B cell (primary cell): ENCODE measurements around the gene CES3. TPM values are rescaled to one million over a fixed set of nuclear protein-coding genes. Genes with fewer than 3 reads are reported as not detected.
"Not testable (repeated sequence)": the region's sequence is repeated elsewhere in the genome, so short reads cannot be mapped to it uniquely, and the experiment has no call there.

Source experiments
- ATAC-seq: fragments of 200-7000 bp; cut with Tn5 transposase; one replicate; pipeline ENCODE4 v1.10.0; 2021; ENCODE audit warnings: low read depth, mild to moderate bottlenecking, moderate number of reproducible peaks, moderate library complexity
- CTCF ChIA-PET: fragments of 350-600 bp; sonication (Branson Sonifier 250); formaldehyde crosslinking; loops from one replicate; lab custom pipeline; 2021; ENCODE audit warnings: antibody characterized with exemption, inconsistent platforms; lab: Charles Lee
- POLR2A ChIA-PET: fragments of 350-600 bp; sonication (Branson Sonifier 250); formaldehyde crosslinking; loops from one replicate; lab custom pipeline; 2021; ENCODE audit warnings: antibody characterized with exemption; lab: Charles Lee
- DNase-seq: peaks from one replicate; pipeline ENCODE4 v3.0.0; 2013
- H2AFZ ChIP-seq: 2 replicates; pipeline ENCODE4 v1.6.1; 2012; ENCODE audit warnings: mild to moderate bottlenecking, low read depth, low read length; ENCODE audit not compliant: insufficient read depth, poor library complexity, severe bottlenecking
- H3K27ac ChIP-seq, 2 donors: 1 replicate in 1 of 2; 2 replicates in 1 of 2; pipeline ENCODE4 v1.5.1; 2012 to 2013; ENCODE audit warnings: low read length in 2 of 2, mild to moderate bottlenecking in 2 of 2, moderate library complexity in 1 of 2
- H3K27me3 ChIP-seq, 4 experiments: fragments of 200-600 bp in 1 of 4; sonication (generic) in 1 of 4; replicated peaks in 1 of 4; 1 replicate in 2 of 4; 2 replicates in 2 of 4; pipeline versions ENCODE4 v1.6.1 to v1.7.0; 2013 to 2016; ENCODE audit warnings: low read length in 3 of 4, mild to moderate bottlenecking in 2 of 4, mixed read lengths in 1 of 4, moderate library complexity in 1 of 4; ENCODE audit not compliant: insufficient read depth in 4 of 4, control insufficient read depth in 3 of 4; ENCODE audit errors: control extremely low read depth in 1 of 4
- H3K36me3 ChIP-seq, 2 experiments: replicated peaks in 1 of 2; 1 replicate in 1 of 2; 2 replicates in 1 of 2; pipeline versions ENCODE4 v1.6.1 to v1.7.1; 2013; ENCODE audit warnings: low read length in 1 of 2; ENCODE audit not compliant: insufficient read depth in 2 of 2, control insufficient read depth in 1 of 2; ENCODE audit errors: control extremely low read depth in 1 of 2, extremely low read depth in 1 of 2
- H3K4me1 ChIP-seq, 2 donors: fragments of 200-600 bp in 1 of 2; sonication (generic) in 1 of 2; 1 replicate in 1 of 2; 2 replicates in 1 of 2; pipeline versions ENCODE4 v1.5.1 to v1.6.1; 2013 to 2017; ENCODE audit warnings: low read length in 2 of 2; ENCODE audit not compliant: control insufficient read depth in 2 of 2, insufficient read depth in 2 of 2
- H3K4me2 ChIP-seq: replicated peaks from 2 replicates; pipeline ENCODE3; 2012; ENCODE audit warnings: mild to moderate bottlenecking, low read depth, low read length; ENCODE audit not compliant: poor library complexity, severe bottlenecking
- H3K4me3 ChIP-seq, 5 experiments: fragments of 200-600 bp in 1 of 5; sonication (generic) in 1 of 5; 1 replicate in 3 of 5; 2 replicates in 2 of 5; pipeline versions ENCODE4 v1.5.1 to v1.7.0; 2011 to 2016; ENCODE audit warnings: low read length in 4 of 5, mild to moderate bottlenecking in 4 of 5, low read depth in 2 of 5, control low read depth in 1 of 5, moderate library complexity in 1 of 5; ENCODE audit not compliant: insufficient read depth in 1 of 5; ENCODE audit errors: control extremely low read depth in 1 of 5, extremely low read depth in 1 of 5
- H3K79me2 ChIP-seq: fragments of 200-600 bp; sonication (generic); one replicate; pipeline ENCODE4 v1.6.0; 2016; ENCODE audit warnings: low read length; ENCODE audit not compliant: control insufficient read depth, insufficient read depth
- H3K9ac ChIP-seq: fragments of 200-600 bp; sonication (generic); 2 replicates; pipeline ENCODE4 v1.6.1; 2017; ENCODE audit warnings: mild to moderate bottlenecking, low read length, moderate library complexity
- H3K9me3 ChIP-seq, 3 donors: one replicate each; pipeline versions ENCODE4 v1.6.1 to v1.7.1; 2013; ENCODE audit warnings: low read length in 2 of 3; ENCODE audit not compliant: control insufficient read depth in 2 of 3, insufficient read depth in 1 of 3; ENCODE audit errors: control extremely low read depth in 1 of 3
- H4K20me1 ChIP-seq: 2 replicates; pipeline ENCODE4 v1.6.0; 2012; ENCODE audit warnings: mild to moderate bottlenecking, low read length; ENCODE audit not compliant: insufficient read depth, control insufficient read depth, poor library complexity, severe bottlenecking
- H3K27ac Mint-ChIP-seq: one replicate; pipeline ENCODE4 v1.8.0; 2021; ENCODE audit warnings: mixed read lengths
- H3K27me3 Mint-ChIP-seq: one replicate; pipeline ENCODE4 v1.8.0; 2021; ENCODE audit warnings: mixed read lengths
- H3K4me1 Mint-ChIP-seq: one replicate; pipeline ENCODE4 v1.8.0; 2021; ENCODE audit warnings: mixed read lengths
- H3K4me3 Mint-ChIP-seq: one replicate; pipeline ENCODE4 v1.8.0; 2021; ENCODE audit warnings: mixed read lengths
- H3K9me3 Mint-ChIP-seq: one replicate; pipeline ENCODE4 v1.8.0; 2022; ENCODE audit warnings: mixed read lengths; ENCODE audit not compliant: insufficient read depth
- WGBS: methylation state at CpG from one replicate; pipeline ENCODE4 v1.1.5; 2013; ENCODE audit warnings: missing lambda C conversion rate; ENCODE audit not compliant: insufficient coverage; 5-methylcytosine and 5-hydroxymethylcytosine counted together
- intact Hi-C: fragments of 100-400 bp; cut with micrococcal nuclease; formaldehyde crosslinking; loops from one replicate; pipeline ENCODE4 v1.10.0; 2022
- polyA plus RNA-seq: library from polyadenylated mRNA; depleted of rRNA; stranded (reverse); fragments of >200 nt; gene quantifications from 2 replicates; pipeline ENCODE4 v1.2.3, GENCODE V29; 2012
- total RNA-seq, 2 donors: library from RNA; stranded (reverse); fragments of 120-200 nt in 1 of 2; gene quantifications; 1 replicate in 1 of 2; 2 replicates in 1 of 2; pipeline versions ENCODE4 v1.2.3 to v1.2.4, GENCODE V29; 2013 to 2022

Gene CES3
- total and polyA plus RNA-seq, 2 donors (not counting 1 experiment from before 2014, with no cell fraction given), result 0.25 to 0.42 TPM

DNA sequence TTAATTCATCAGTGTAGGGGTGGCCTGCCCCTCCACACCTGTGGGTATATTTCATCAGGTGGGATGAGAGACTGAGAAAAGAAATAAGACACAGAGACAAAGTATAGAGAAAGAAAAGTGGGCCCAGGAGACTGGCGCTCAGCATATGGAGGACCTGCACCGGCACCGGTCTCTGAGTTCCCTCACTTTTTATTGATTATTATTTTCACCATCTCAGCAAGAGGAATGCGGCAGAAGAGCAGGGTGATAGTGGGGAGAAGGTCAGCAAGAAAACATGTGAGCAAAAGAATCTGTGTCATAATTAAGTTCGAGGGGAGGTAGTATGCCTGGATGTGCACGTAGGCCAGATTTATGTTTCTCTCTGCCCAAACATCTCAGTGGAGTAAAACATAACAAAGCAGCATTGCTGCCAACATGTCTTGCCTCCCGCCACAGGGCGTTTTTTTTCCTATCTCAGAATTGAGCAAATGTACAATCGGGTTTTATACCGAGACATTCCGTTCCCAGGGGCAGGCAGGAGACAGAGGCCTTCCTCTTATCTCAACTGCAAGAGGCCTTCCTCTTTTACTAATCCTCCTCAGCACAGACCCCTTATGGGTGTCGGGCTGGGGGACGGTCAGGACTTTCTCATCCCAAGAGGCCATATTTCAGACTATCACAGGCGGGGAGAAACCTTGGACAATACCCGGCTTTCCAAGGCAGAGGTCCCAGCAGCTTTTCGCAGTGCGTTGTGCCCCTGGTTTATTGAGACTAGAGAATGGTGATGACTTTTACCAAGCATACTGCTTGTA, 5.5 kb upstream of the CES3 start:
- intact Hi-C loops, result loop anchor here (2.0 kb wide), 1 partner anchor 199 kb away; no protein-coding TSS in a partner anchor
- H3K27ac Mint-ChIP-seq, H3K27me3 ChIP-seq, H2AFZ ChIP-seq, POLR2A ChIA-PET, H3K4me3 Mint-ChIP-seq, H3K9ac ChIP-seq, H3K9me3 Mint-ChIP-seq, ATAC-seq, H3K9me3 ChIP-seq, H3K79me2 ChIP-seq, H3K4me2 ChIP-seq, H3K4me1 ChIP-seq, DNase-seq, H3K4me1 Mint-ChIP-seq, H3K4me3 ChIP-seq, H3K36me3 ChIP-seq, H4K20me1 ChIP-seq, H3K27ac ChIP-seq: not testable (repeated sequence)
- H3K27me3 Mint-ChIP-seq, result peaks cover 41% of the 10 kb centered on the region
- CTCF ChIA-PET, result interaction anchor here (0.7 to 1.1 kb wide), 3 partner anchors 8 to 519 kb away, joined by 3 to 4 read pairs (median 3); no protein-coding TSS in a partner anchor
- WGBS, result 83% methylated on average over 8 of the region's 17 CpGs

DNA sequence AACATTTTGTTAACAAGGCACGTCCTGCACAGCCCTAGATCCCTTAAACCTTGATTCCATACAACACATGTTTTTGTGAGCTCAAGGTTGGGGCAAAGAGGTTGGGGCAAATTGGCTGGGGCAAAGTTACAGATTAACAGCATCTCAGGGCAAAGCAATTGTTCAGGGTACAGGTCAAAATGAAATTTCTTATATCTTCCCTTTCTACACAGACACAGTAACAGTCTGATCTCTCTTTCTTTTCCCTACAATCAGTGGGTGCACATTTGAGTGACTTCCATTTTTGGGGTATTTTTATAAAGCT, 5.0 kb upstream of the CES3 start:
- H4K20me1 ChIP-seq, H3K27ac Mint-ChIP-seq, H3K4me2 ChIP-seq, DNase-seq, H3K9me3 Mint-ChIP-seq, H3K4me3 ChIP-seq, H3K4me3 Mint-ChIP-seq, intact Hi-C loops, H3K27me3 ChIP-seq, H3K27ac ChIP-seq, H3K4me1 Mint-ChIP-seq, H3K9me3 ChIP-seq, H3K79me2 ChIP-seq, H2AFZ ChIP-seq, POLR2A ChIA-PET, H3K9ac ChIP-seq, H3K36me3 ChIP-seq, H3K4me1 ChIP-seq, ATAC-seq: not testable (repeated sequence)
- H3K27me3 Mint-ChIP-seq, result peaks cover 41% of the 10 kb centered on the region
- CTCF ChIA-PET, result interaction anchor here (0.7 to 1.5 kb wide), 6 partner anchors 8 to 519 kb away, joined by 3 to 4 read pairs (median 4); partner anchors contain the start of gene CIAO2B
- no CpG with 5 or more reads among the region's 1 CpG for WGBS
